VCaP (cell line): ENCODE data around the gene HAPSTR1.

ENCODE experiments used
- H3K27ac ChIP-seq: fragments of 450-650 bp; 2 replicates; pipeline ENCODE4 v1.5.1; 2017
- TF ChIP-seq, protein P1 (sequence below): fragments of 450-650 bp; conservative IDR thresholded peaks from 2 replicates; pipeline ENCODE4 v1.5.1; 2017; ENCODE audit warnings: mild to moderate bottlenecking, moderate library complexity

HAPSTR1 gene

DNA sequence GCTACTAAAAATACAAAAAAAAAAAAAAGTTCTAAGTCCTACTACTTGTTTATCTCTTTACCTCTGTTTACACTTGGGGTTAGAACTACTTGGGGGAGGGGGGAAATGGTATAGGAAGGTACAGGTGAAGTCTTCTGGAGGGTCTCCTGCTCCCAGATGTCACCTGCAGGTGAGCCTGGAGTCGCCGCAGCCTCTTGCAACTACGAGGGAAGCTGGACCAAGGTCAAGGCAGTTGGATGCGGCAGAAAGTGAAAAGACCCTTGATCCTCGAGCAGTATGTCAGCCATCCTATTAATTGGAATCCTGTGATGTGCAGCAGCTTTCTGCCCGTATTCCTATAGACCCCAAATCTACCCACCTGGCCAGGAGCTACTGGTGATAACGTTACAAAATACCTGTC lies 33.0 kb downstream of the HAPSTR1 start:
- TF ChIP-seq, protein P1, sequence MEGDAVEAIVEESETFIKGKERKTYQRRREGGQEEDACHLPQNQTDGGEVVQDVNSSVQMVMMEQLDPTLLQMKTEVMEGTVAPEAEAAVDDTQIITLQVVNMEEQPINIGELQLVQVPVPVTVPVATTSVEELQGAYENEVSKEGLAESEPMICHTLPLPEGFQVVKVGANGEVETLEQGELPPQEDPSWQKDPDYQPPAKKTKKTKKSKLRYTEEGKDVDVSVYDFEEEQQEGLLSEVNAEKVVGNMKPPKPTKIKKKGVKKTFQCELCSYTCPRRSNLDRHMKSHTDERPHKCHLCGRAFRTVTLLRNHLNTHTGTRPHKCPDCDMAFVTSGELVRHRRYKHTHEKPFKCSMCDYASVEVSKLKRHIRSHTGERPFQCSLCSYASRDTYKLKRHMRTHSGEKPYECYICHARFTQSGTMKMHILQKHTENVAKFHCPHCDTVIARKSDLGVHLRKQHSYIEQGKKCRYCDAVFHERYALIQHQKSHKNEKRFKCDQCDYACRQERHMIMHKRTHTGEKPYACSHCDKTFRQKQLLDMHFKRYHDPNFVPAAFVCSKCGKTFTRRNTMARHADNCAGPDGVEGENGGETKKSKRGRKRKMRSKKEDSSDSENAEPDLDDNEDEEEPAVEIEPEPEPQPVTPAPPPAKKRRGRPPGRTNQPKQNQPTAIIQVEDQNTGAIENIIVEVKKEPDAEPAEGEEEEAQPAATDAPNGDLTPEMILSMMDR: no peak
- H3K27ac ChIP-seq: peak overlapping the region; percentile 15; the same call in 1 of the 2 replicates

DNA sequence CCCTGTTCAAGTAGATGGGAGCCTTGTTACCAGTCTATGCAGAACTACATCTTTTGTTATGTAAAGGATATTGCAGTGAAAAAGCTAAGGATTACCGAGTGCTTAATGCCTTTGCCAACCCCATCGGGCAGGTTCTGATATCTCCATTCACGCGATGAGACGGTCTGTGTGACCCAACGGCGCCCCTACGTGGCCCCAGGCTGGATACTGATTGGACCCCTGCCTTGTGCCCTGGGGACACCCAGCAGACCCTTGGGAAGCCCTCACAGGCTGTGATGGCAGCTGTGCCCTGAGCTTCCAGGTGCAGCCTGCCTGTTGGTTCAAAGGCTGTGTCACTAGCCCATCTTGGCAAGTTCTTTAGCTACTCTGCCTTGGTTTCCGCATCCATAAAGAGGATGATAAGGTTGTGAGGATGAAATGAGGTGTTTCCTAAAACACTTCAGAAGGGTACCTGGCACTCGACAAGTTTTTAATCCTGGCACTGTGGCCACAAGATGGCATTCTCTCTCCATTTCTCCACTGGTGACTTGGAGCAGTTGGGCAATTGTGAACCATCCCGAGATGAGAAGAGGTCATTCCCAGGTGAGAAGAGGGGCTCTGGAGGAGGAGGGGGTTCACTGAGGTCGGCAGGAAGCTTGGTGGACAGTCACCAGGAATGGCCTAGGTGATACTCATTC lies 33.6 kb downstream of the HAPSTR1 start:
- H3K27ac ChIP-seq: no peak overlapping the region
- TF ChIP-seq, protein P1: 0 out of 2 replicates have a peak, but pooled peaks have one; percentile 6

DNA sequence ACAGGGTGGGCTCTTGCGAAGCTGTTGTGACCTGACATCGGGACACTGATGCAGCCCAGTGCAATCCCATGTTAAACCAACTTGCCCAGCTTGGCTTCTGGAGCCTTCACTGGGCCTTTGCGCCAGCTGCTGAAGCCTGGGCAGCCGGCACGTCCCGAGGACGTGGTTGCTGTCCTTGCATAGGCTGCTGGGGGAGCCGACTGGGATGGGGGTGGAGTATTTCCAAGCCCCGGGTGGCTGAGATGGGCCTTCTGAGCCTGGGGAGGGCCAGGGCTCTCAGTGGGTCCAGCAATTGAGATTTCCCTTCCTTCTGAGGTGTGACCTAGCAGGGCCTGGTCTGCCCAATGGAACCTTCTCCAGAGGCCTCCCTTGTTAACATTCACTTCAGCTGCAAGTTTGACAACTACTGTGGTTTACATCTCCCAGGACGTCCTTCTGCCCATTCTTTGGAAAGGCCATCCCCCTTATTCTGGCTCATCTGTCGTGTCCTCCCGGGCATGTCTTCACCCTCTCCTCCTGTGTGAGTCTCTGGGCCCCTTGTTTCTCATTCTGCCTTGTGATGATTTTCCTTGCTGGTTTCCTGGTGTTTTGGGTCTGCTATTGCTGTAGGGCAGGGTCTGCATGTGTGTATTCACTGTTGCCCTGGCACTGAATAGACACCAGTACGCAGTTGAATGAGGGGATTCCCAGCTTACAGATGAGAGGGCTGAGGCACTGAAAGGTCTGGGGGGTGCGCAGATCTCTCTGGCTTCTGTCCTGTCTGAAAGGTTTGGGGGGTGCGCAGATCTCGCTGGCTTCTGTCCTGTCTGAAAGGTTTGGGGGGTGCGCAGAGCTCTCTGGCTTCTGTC lies 34.4 kb downstream of the HAPSTR1 start:
- no peak overlapping the region for H3K27ac ChIP-seq
- TF ChIP-seq, protein P1: no peak

DNA sequence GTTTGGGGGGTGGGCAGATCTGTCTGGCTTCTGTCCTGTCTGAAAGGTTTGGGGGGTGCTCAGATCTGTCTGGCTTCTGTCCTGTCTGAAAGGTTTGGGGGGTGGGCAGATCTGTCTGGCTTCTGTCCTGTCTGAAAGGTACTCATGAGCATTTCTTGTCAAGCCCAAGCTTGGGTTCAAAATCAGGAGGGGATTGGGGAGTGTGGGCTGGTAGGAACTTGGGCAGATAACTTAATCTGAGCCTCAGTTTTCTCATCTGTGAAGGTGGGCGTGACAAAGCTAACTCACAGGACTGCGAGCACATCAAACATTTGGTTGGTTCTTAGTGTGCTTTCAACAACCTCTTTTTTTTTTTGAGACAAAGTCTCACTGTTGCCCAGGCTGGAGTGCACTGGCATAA lies 35.2 kb downstream of the HAPSTR1 start:
- TF ChIP-seq, protein P1: no peak
- H3K27ac ChIP-seq: no peak overlapping the region

DNA sequence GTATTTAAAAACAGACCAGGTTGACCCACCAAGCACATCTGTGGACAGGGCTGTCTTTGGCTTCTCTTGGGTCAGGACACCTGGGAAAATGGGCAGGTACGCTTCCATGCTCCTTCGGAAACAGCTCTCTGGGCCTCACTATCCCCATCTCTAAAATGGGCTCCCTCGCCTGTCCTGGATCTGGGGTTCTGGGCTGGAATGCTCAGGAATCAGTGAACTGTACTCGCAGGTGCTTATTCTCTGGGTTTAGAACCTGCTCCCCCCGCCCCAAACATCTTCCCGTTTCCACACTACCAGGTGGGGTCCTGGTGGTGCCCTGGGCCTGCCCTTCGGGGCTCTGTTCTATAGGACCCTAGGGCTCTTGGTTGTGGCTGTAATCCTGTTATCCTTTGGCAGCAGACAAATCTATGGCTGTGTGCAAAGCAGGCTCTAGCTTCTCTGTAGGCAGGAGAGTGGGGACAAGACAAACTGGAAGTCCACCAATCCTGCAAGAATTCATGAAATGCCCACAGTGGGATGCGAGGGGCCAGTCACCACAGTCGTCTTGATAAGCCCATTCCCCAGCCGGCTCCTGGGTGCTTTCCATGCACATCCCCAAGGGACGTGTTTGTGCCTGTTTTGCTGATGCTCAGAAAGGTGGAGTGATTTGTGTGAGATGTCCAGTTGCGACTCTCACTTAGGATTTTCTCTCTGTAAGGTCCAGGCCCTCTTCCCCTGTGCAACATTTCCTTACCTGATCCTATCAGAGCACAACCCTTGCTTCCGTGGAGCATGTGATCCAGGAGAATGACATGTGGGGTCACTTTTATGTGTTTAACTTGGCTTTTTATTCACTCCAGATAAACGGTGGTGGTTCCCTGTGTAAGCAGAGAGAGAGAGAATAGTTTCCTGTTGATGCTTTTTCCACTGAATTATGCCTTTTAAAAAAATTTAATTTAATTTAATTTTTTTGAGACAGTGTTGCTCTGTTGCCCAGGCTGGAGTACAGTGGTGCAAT lies 37.2 kb downstream of the HAPSTR1 start:
- H3K27ac ChIP-seq: peak overlapping the region; percentile 76
- TF ChIP-seq, protein P1: no peak

DNA sequence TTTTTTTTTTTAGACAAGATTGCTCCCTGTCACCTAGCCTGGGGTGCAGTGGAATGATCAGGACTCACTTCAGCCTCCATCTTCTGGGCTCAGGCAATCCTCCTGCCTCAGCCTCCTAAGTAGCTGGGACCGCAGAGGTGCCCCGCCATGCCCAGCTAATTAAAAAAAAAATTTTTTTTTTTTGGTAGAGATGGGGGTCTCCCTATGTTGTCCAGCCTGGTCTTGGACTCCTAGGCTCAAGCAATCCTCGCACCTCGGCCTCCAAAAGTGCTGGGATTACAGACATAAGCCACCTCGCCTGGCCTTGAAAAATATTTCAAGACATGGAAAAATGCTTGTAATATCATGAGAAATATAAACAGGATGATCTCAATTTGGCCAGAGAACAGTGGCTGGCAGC lies 42.9 kb downstream of the HAPSTR1 start:
- H3K27ac ChIP-seq: no peak overlapping the region
- TF ChIP-seq, protein P1: no peak
